WTC11 (cell line): ENCODE data around the gene SLC47A2. TPM values are rescaled to one million over a fixed set of nuclear protein-coding genes. Genes with fewer than 3 reads are reported as not detected.

Experiments used
- AFF4 ChIP-seq: sonication (generic); formaldehyde crosslinking; IDR thresholded peaks from 2 replicates; pipeline ENCODE4 v1.8.1; 2023; ENCODE audit warnings: mild to moderate bottlenecking, missing genetic modification reagents, borderline replicate concordance
- ARID4B ChIP-seq: sonication (generic); formaldehyde crosslinking; IDR thresholded peaks from 2 replicates; pipeline ENCODE4 v1.8.0; 2023; ENCODE audit warnings: missing genetic modification reagents, mild to moderate bottlenecking, borderline replicate concordance
- ATF3 ChIP-seq: sonication (generic); formaldehyde crosslinking; conservative IDR thresholded peaks from 2 replicates; pipeline ENCODE4 v1.8.1; 2022; ENCODE audit warnings: mild to moderate bottlenecking, missing genetic modification reagents
- CDX4 ChIP-seq: fragments of 250-450 bp; sonication (Bioruptor Pico); IDR thresholded peaks from 2 replicates; pipeline ENCODE4 v1.9.0; 2021; ENCODE audit warnings: moderate library complexity, mild to moderate bottlenecking, inconsistent platforms, borderline replicate concordance
- ELF4 ChIP-seq: sonication (generic); formaldehyde crosslinking; IDR thresholded peaks from 2 replicates; pipeline ENCODE4 v1.8.1; 2022; ENCODE audit warnings: low read depth, mild to moderate bottlenecking, moderate library complexity, missing genetic modification reagents
- IRF2 ChIP-seq: sonication (generic); formaldehyde crosslinking; IDR thresholded peaks from 2 replicates; pipeline ENCODE4 v1.8.0; 2022; ENCODE audit warnings: low read depth, missing genetic modification reagents, borderline replicate concordance
- JUN ChIP-seq: sonication (generic); formaldehyde crosslinking; IDR thresholded peaks from 2 replicates; pipeline ENCODE4 v1.8.0; 2023; ENCODE audit warnings: mild to moderate bottlenecking, missing genetic modification reagents
- KAT7 ChIP-seq: sonication (generic); formaldehyde crosslinking; IDR thresholded peaks from 2 replicates; pipeline ENCODE4 v1.8.1; 2023; ENCODE audit warnings: missing genetic modification reagents, mild to moderate bottlenecking, borderline replicate concordance
- MAX ChIP-seq: sonication (generic); formaldehyde crosslinking; IDR thresholded peaks from 2 replicates; pipeline ENCODE4 v1.8.0; 2022; ENCODE audit warnings: mild to moderate bottlenecking, missing genetic modification reagents
- MYBL2 ChIP-seq: sonication (generic); formaldehyde crosslinking; IDR thresholded peaks from 2 replicates; pipeline ENCODE4 v1.8.1; 2023; ENCODE audit warnings: mild to moderate bottlenecking, moderate library complexity, missing genetic modification reagents
- NR3C1 ChIP-seq: sonication (generic); formaldehyde crosslinking; conservative IDR thresholded peaks from 2 replicates; pipeline ENCODE4 v1.8.1; 2023; ENCODE audit warnings: low read depth, mild to moderate bottlenecking, missing genetic modification reagents
- RELA ChIP-seq: sonication (generic); formaldehyde crosslinking; IDR thresholded peaks from 2 replicates; pipeline ENCODE4 v1.8.1; 2022; ENCODE audit warnings: missing genetic modification reagents, mild to moderate bottlenecking, borderline replicate concordance
- SP1 ChIP-seq: sonication (generic); formaldehyde crosslinking; conservative IDR thresholded peaks from 2 replicates; pipeline ENCODE4 v1.8.1; 2022; ENCODE audit warnings: missing genetic modification reagents
- STAT6 ChIP-seq: sonication (generic); formaldehyde crosslinking; conservative IDR thresholded peaks from 2 replicates; pipeline ENCODE4 v1.8.1; 2023; ENCODE audit warnings: mild to moderate bottlenecking, low read depth, missing genetic modification reagents, moderate library complexity
- USF1 ChIP-seq: sonication (generic); formaldehyde crosslinking; IDR thresholded peaks from 2 replicates; pipeline ENCODE4 v1.8.0; 2022; ENCODE audit warnings: mild to moderate bottlenecking, missing genetic modification reagents
- ZNF121 ChIP-seq: sonication (generic); formaldehyde crosslinking; IDR thresholded peaks from 2 replicates; pipeline ENCODE4 v1.8.0; 2023; ENCODE audit warnings: missing genetic modification reagents
- ZNF232 ChIP-seq: sonication (generic); formaldehyde crosslinking; IDR thresholded peaks from 2 replicates; pipeline ENCODE4 v1.8.0; 2022; ENCODE audit warnings: mild to moderate bottlenecking, missing genetic modification reagents
- ZNF263 ChIP-seq: sonication (generic); formaldehyde crosslinking; IDR thresholded peaks from 2 replicates; pipeline ENCODE4 v1.8.1; 2022; ENCODE audit warnings: low read depth, mild to moderate bottlenecking, moderate library complexity, missing genetic modification reagents
- ZNF281 ChIP-seq: sonication (generic); formaldehyde crosslinking; IDR thresholded peaks from 2 replicates; pipeline ENCODE4 v1.8.0; 2023; ENCODE audit warnings: mild to moderate bottlenecking, missing genetic modification reagents
- ZNF416 ChIP-seq: fragments of 250-450 bp; sonication (Bioruptor Pico); IDR thresholded peaks from 2 replicates; pipeline ENCODE4 v1.9.0; 2021; ENCODE audit warnings: mild to moderate bottlenecking, inconsistent platforms
- ZNF423 ChIP-seq: fragments of 250-450 bp; sonication (Bioruptor Pico); IDR thresholded peaks from 2 replicates; pipeline ENCODE4 v2.1.2; 2022; ENCODE audit warnings: mild to moderate bottlenecking, moderate library complexity
- total RNA-seq: library from RNA; stranded (reverse); gene quantifications from 3 replicates; pipeline ENCODE4 v1.2.3, GENCODE V29; 2021

SLC47A2 gene
- total RNA-seq, 1 experiment from 2014 or later = not detected

GRCh38 chr17:19648475-19649273 lies 67.7 kb downstream of the SLC47A2 start, which contains the start of gene ALDH3A2 (continued):
- TF ChIP-seq ELF4 (CRISPR knock-in tag) (peak; percentile 69; the same call in 1 of the 2 replicates), ATF3 (CRISPR knock-in tag) (no peak), ZNF281 (CRISPR knock-in tag) (peak; percentile 7; the same call in 1 of the 2 replicates), ZNF232 (CRISPR knock-in tag) (0 out of 2 replicates have a peak, but pooled peaks have one; percentile 31), ZNF263 (CRISPR knock-in tag) (peak; percentile 44; the same call in 1 of the 2 replicates), KAT7 (CRISPR knock-in tag) (0 out of 2 replicates have a peak, but pooled peaks have one; percentile 87), JUN (CRISPR knock-in tag) (peak; percentile 40; the same call in 1 of the 2 replicates), CDX4 (CRISPR knock-in tag) (no peak), MAX (peak; percentile 94), RELA (CRISPR knock-in tag) (no peak), IRF2 (CRISPR knock-in tag) (no peak), SP1 (CRISPR knock-in tag) (peak; percentile 58; the same call in 1 of the 2 replicates), ARID4B (0 out of 2 replicates have a peak, but pooled peaks have one; percentile 73), AFF4 (peak; percentile 54; the same call in 1 of the 2 replicates), ZNF121 (CRISPR knock-in tag) (no peak), STAT6 (CRISPR knock-in tag) (peak; percentile 78; the same call in 1 of the 2 replicates), ZNF423 (CRISPR knock-in tag) (peak; percentile 91), NR3C1 (CRISPR knock-in tag) (peak; percentile 26; the same call in 1 of the 2 replicates), MYBL2 (peak; percentile 59; the same call in 1 of the 2 replicates), ZNF416 (CRISPR knock-in tag) (no peak), USF1 (CRISPR knock-in tag) (peak; percentile 99)
